ENCODE measurements around the gene MTTP.

MTTP gene

GRCh38 chr4:99652596-99653436 is 78.2 kb downstream of the MTTP start:
- DNase-seq (ENCODE audit: low read depth) = no peak
- no peak for TF ChIP-seq CTCF (IDR thresholded peaks at IDR 0.05; ENCODE audit: low read depth, low read length, missing control alignments)
- no peak overlapping the region for H3K4me3 ChIP-seq (ENCODE audit: low read depth, low read length)

GRCh38 chr4:99653916-99654315 is 79.3 kb downstream of the MTTP start:
- no peak for DNase-seq (ENCODE audit: low read depth)
- no peak for TF ChIP-seq CTCF (IDR thresholded peaks at IDR 0.05; ENCODE audit: low read depth, low read length, missing control alignments)
- H3K4me3 ChIP-seq (ENCODE audit: low read depth, low read length) = no peak overlapping the region

- no peak overlapping the region for H3K4me3 ChIP-seq (ENCODE audit: low read depth, low read length)
- TF ChIP-seq CTCF (IDR thresholded peaks at IDR 0.05; ENCODE audit: low read depth, low read length, missing control alignments) = no peak
These were observed 79.7 kb downstream of the MTTP start for GRCh38 chr4:99654361-99654761.

GRCh38 chr4:99655308-99656081 is 80.9 kb downstream of the MTTP start:
- H3K4me3 ChIP-seq (ENCODE audit: low read depth, low read length) = no peak overlapping the region
- no peak for TF ChIP-seq CTCF (IDR thresholded peaks at IDR 0.05; ENCODE audit: low read depth, low read length, missing control alignments)
- no peak for DNase-seq (ENCODE audit: low read depth)

More at GRCh38 chr4:99654361-99654761, 79.7 kb downstream of the MTTP start:
- DNase-seq (ENCODE audit: low read depth) = no peak

- no peak for TF ChIP-seq CTCF (IDR thresholded peaks at IDR 0.05; ENCODE audit: low read depth, low read length, missing control alignments)
- DNase-seq (ENCODE audit: low read depth) = no peak
- no peak within 1 kb of the TSS for H3K4me3 ChIP-seq (ENCODE audit: low read depth, low read length)
These were observed 83.2 kb downstream of the MTTP start, which contains the start of gene C4orf54 for GRCh38 chr4:99657798-99658197. C4orf54 (minus strand) TSS chr4:99657828; CDS start chr4:99654648, 3,180 bp downstream.

GRCh38 chr4:99658666-99659065 is 84.0 kb downstream of the MTTP start:
- DNase-seq (ENCODE audit: low read depth) = no peak
- no peak for TF ChIP-seq CTCF (IDR thresholded peaks at IDR 0.05; ENCODE audit: low read depth, low read length, missing control alignments)
- H3K4me3 ChIP-seq (ENCODE audit: low read depth, low read length) = no peak overlapping the region

All from GM12864 (cell line).